Measurements from ENCODE around the gene FXYD6.

The FXYD6 gene

GRCh38 chr11:117883063-117883462, 6.6 kb upstream of the FXYD6 start:
- DNase-seq = no peak

GRCh38 chr11:117882311-117882905, 6.0 kb upstream of the FXYD6 start:
- DNase-seq = peak; percentile 22

- DNase-seq = no peak
These were observed 4.8 kb upstream of the FXYD6 start for GRCh38 chr11:117881217-117881616.

GRCh38 chr11:117879516-117880480, 3.3 kb upstream of the FXYD6 start:
- no peak for DNase-seq

GRCh38 chr11:117878939-117879475, 2.5 kb upstream of the FXYD6 start:
- DNase-seq = no peak

GRCh38 chr11:117878314-117878938, 2.0 kb upstream of the FXYD6 start:
- DNase-seq = no peak

GRCh38 chr11:117877120-117877784, 794 bp upstream of the FXYD6 start:
- DNase-seq = no peak

GRCh38 chr11:117876059-117876340, 458 bp downstream of the FXYD6 start:
- DNase-seq = no peak

- DNase-seq = peak; percentile 42
These were observed 938 bp downstream of the FXYD6 start for GRCh38 chr11:117875382-117876058.

- no peak for DNase-seq
These were observed 1.5 kb downstream of the FXYD6 start for GRCh38 chr11:117874910-117875381.

- no peak for DNase-seq
These were observed 2.1 kb downstream of the FXYD6 start for GRCh38 chr11:117874253-117874909.

- no peak for DNase-seq
These were observed 2.7 kb downstream of the FXYD6 start for GRCh38 chr11:117873828-117874125.

- no peak for DNase-seq
These were observed 3.3 kb downstream of the FXYD6 start for GRCh38 chr11:117872975-117873827.

GRCh38 chr11:117872420-117872961, 4.0 kb downstream of the FXYD6 start:
- DNase-seq = no peak

- no peak for DNase-seq
These were observed 4.7 kb downstream of the FXYD6 start for GRCh38 chr11:117871784-117872183.

GRCh38 chr11:117871160-117871559, 5.3 kb downstream of the FXYD6 start:
- DNase-seq = no peak

- no peak for DNase-seq
These were observed 6.1 kb downstream of the FXYD6 start for GRCh38 chr11:117870103-117870952.

GRCh38 chr11:117869604-117870003, 6.9 kb downstream of the FXYD6 start:
- DNase-seq = no peak

GRCh38 chr11:117868815-117869561, 7.5 kb downstream of the FXYD6 start:
- no peak for DNase-seq
